Right ventricle myocardium superior (tissue), 1 donor: ENCODE data around the gene PRKCE. TPM values are rescaled to one million over a fixed set of nuclear protein-coding genes. Genes with fewer than 3 reads are reported as not detected.

Source experiments
- ATAC-seq: fragments of 200-7000 bp; cut with Tn5 transposase; one replicate; pipeline ENCODE4 v1.9.1; 2020; ENCODE audit warnings: mild to moderate bottlenecking; ENCODE audit not compliant: poor library complexity
- DNase-seq: peaks from one replicate; pipeline ENCODE4 v3.0.0-alpha.2; 2020
- intact Hi-C: fragments of 100-400 bp; cut with DNase I; formaldehyde crosslinking; loops from one replicate; pipeline ENCODE4 v1.11.2; 2022
- total RNA-seq: library from RNA; stranded (reverse); fragmentation: NEBNext Ultra II Directional; extraction: Animal tissue kit (Norgen Biotek cat#: 25700); gene quantifications from one replicate; pipeline ENCODE4 v1.2.1, GENCODE V29; 2021
- donor health status: DM: no; HTN: yes; CAD: no; lungs with severe emphysema.

PRKCE gene
- total RNA-seq, 1 donor from 2014 or later, result 12.5 TPM

GRCh38 chr2:46153996-46154753 lies 502.7 kb downstream of the PRKCE start:
- ATAC-seq (no peak), DNase-seq (no peak)
- intact Hi-C loops, result no loop called here

DNA sequence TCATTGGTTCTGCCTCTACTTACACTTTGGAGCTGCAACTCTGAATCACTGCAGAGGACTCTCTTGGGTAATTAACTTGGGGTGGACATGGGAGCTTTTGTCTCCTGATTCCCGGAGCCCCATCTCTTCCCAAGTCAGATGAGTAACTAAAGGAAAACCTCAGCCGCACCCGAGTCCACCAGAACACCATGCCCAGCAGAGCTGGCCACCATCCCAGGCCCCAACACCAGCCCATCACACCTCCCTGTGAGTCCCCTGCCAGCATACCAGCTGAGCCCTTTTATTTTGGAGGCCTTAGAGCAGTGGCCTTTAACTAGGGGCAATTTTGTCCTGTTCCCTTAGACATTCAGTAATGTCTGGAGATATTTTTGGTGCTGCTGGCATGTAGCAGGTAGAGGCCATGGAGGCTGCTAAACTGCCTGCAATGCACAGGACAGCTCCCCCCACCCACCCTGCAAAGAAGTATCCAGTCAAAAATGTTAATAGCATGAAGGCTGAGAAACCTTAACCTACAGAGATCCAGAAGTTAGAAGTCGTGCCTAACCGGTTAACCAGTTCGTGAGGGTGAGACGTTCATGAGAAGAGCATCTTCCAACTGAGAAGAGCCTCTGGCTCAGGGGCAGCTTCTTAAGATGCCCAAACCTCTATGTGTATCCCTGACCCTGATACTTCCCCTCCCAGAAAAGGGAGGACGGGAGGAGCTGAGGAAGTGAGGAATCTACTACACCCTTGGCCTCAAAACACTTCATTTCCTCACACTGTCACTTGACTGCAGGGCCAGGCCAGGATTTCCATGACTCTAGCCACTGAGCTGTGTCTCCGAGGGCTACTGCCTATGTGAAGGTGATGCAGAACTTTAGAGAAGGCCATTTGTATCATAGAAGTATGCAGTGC lies 505.8 kb downstream of the PRKCE start:
- ATAC-seq (peak; percentile 85), DNase-seq (no peak)
- intact Hi-C loops, result no loop called here

GRCh38 chr2:46157966-46158310 lies 506.5 kb downstream of the PRKCE start:
- intact Hi-C loops, result no loop called here
- DNase-seq (no peak), ATAC-seq (no peak)

DNA sequence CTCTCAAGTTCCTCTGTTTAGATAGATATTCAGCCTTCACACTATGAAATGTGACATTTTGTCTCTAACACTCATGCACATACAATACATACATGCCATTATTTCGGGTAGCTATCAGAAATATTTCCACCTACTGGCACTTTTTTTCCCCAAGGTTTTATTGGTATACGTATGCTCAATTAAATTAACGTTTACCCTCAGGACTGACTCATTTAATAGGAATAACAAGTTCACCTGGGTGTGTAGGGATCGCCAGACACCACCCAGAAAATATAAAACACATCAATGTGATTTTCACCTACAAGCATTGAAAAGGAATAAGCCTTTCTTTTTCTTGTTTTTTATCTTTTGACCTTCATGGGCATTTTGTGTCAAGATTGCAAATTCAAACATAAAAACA lies 507.2 kb downstream of the PRKCE start:
- no peak for ATAC-seq
- no peak for DNase-seq
- intact Hi-C loops, result no loop called here

DNA sequence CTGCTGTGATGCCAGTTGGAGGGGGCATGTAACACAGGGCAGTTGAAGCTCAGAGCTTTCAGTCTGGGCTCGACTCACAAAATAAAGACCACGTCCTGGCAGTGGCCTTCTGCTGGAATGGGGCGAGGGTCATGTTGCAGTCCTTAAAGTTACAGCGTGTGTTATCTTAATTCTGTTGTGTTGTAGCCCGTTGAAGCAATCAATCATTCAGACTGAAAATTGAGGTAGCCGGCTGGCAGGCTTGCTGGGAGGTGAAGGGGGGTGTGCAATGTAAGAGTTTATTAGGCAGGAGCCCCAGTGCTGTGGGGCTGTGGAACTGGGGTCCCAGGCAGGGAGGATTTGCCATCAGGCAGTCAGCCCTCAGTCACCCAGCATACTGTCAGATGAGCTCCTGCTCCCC lies 508.9 kb downstream of the PRKCE start:
- ATAC-seq, result no peak

DNA sequence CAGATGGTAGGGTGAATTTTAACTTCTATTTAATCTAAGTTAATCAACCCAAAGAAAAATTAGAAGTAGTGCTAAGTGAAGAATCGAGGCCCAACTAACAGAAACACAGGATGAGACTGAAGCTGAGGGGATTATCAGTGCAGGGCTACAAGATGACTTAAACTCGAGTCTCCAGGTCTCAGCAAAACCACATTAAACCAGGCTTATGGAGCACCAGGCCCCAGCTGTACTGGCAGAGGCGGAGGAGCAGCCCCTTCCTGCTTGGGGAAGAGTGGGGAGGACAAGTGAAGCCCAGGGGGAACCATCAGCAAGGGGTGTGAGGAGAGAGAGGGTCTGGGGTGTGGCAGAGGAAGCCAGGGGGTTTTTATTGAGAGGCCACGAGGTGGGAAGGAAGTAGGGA lies 509.8 kb downstream of the PRKCE start:
- ATAC-seq (no peak), DNase-seq (no peak)
- intact Hi-C loops, result no loop called here

More for the DNA sequence above, 508.9 kb downstream of the PRKCE start:
- intact Hi-C loops, result no loop called here
- DNase-seq, result no peak

DNA sequence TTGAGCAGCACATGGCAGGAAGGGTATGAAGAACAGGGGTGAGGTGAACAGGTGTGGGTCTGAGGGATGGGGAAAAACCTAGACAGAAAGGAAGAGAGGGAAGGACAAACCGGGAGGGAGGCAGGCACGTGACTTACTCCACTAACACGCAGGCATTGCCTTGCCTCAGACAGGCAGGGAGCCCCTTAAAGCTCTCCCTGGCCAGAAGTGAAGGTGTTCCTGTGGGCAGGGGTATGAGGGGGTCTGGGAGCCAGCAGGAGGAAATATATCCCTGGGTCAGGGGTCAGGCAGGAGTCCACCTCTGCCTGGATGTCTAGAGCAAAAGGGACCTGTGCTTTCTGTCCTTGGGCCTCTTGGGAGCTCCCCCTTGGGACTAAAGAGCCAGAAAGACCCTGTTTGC lies 510.4 kb downstream of the PRKCE start:
- DNase-seq, result no peak
- intact Hi-C loops, result no loop called here
- ATAC-seq, result no peak

DNA sequence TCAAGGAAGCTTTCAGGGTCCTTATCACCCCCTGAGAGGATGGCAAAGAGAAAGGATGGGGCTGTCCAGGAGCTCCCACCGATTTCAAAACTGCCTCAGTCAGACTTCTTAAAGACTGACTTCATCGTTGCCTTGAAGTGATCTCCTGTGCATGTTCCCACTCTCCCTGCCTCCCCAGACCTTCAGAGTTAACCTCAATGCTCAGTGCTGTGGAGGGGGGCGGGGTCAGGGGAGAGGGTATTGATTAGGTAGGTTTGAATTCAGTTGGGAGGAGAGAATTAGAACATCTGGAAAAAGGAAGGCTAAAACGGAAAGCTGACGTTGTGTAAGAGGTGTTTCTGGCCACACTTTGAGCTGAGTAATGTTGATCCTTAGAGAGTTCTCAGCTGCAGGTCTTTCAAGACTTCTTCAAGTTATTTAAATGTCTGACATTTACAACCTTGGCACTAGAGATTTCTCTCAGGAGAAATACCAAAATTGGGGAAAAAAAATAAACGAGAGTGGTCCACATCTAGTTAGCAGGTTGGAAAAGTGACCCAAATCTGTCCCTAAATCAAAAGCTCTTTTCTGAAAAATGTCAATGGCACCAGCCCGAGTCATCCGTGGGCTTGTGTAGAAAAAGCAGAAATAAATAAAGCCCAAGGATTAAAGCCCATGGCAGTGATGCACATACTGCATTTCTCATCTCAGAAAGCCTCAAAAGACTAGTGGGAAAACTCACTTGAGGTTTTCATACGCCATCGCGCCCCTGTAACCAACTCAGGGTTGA lies 511.0 kb downstream of the PRKCE start:
- intact Hi-C loops, result no loop called here
- ATAC-seq (peak; percentile 35), DNase-seq (no peak)

- intact Hi-C loops, result no loop called here
- DNase-seq (no peak), ATAC-seq (no peak)
Measured at GRCh38 chr2:46163098-46163430, 511.6 kb downstream of the PRKCE start.

DNA sequence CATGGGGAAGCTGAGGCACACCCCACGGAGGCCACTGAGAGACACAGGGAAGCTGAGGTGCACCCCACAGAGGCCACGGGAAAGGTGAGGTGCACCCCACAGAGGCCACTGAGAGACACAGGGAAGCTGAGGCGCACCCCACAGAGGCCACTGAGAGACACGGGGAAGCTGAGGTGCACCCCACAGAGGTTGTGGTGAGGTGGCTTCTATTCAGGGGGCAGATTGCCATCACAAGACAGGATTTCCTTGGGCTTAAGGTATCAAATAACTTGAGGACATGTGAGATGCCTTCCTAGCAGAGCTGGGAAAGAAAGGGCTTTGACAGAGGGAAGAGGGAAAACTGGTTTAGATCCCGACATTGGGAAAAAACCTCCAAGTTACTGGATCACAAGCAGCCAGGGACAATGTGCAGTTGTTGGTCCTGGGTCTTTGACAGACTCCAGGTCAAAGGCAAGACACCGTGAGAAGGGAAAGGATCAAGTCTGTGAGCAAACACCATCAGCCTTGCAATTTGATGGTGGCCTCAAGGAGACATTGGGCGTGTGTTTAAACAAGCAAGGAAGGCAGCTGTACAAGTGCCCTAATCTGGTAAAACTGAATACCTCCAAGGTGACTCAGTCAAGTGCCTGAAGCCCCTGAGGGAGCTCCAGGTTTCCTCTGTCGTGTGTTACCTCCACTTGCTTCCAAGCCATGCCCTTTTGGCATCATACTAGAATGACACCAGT lies 512.5 kb downstream of the PRKCE start:
- intact Hi-C loops, result no loop called here
- DNase-seq (no peak), ATAC-seq (no peak)

GRCh38 chr2:46164529-46165301 lies 513.2 kb downstream of the PRKCE start:
- intact Hi-C loops, result no loop called here
- DNase-seq (peak; percentile 80), ATAC-seq (peak; percentile 90)

GRCh38 chr2:46165916-46166315 lies 514.4 kb downstream of the PRKCE start:
- DNase-seq, result no peak
- ATAC-seq, result no peak
- intact Hi-C loops, result no loop called here

GRCh38 chr2:46167406-46167805 lies 515.9 kb downstream of the PRKCE start:
- intact Hi-C loops, result no loop called here
- DNase-seq, result no peak
- no peak for ATAC-seq

DNA sequence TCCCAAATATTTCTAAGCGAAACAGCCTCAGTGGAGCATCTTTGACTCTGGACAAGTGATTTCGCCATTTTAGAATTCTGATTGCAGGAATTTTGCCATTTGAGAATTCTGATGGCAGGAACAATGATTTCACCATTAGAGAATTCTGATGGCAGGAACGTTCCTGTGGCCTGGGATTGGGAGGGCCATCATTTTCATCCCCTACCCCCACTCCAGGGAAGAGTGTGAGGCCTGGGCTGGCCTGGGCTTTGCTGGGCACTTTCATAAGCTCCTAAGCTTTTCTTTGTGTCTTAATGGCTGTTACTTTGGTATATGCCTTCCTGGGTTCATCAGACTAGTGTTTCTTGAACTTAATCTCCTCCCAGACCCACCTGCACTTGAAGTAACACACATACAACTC lies 516.4 kb downstream of the PRKCE start:
- no peak for DNase-seq
- intact Hi-C loops, result no loop called here
- no peak for ATAC-seq

- DNase-seq (no peak), ATAC-seq (no peak)
- intact Hi-C loops, result no loop called here
Measured at GRCh38 chr2:46169467-46169866, 518.0 kb downstream of the PRKCE start.

DNA sequence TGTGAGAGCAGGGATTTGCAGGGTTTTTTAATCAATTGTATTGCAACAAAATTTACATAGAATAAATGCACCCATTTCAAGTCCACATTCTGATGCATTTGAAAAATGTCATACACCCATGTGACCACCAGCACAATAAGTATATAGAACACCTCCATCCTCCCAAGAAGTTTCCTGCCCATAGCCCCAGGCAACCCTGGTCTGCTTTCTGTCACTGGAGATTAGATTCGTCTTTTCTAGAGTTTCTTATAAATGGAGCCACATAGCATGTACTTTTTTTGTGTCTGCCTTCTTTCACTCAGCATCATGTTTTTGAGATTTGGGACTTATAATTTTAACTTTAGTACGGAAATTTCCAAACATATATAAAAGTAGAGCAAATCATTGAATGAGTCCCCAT lies 518.6 kb downstream of the PRKCE start:
- intact Hi-C loops, result no loop called here
- ATAC-seq (no peak), DNase-seq (no peak)

GRCh38 chr2:46170611-46171350 lies 519.3 kb downstream of the PRKCE start:
- ATAC-seq (no peak), DNase-seq (no peak)
- intact Hi-C loops, result no loop called here
